ENCODE data around the gene COLQ. TPM values are rescaled to one million over a fixed set of nuclear protein-coding genes. Genes with fewer than 3 reads are reported as not detected.

Gene COLQ
- total RNA-seq, 1 experiment from 2014 or later, result 0.44 TPM

- H3K9me3 Mint-ChIP-seq (ENCODE audit: unreplicated experiment), result no peaks in the 10 kb centered on the region
- H3K4me1 Mint-ChIP-seq (ENCODE audit: insufficient read depth, unreplicated experiment), result no peaks in the 10 kb centered on the region
- intact Hi-C loops (cut with micrococcal nuclease), result no loop called here
- no TSS peak for BruUV-seq (replicated peaks)
- POLR2A ChIA-PET, result interaction anchor here (1.7 kb wide), 1 partner anchor 143 kb away, joined by 4 read pairs; no protein-coding TSS in a partner anchor
- peaks cover 50% of the 10 kb centered on the region for H3K36me3 Mint-ChIP-seq (ENCODE audit: insufficient read depth, unreplicated experiment)
- H3K4me3 Mint-ChIP-seq (ENCODE audit: unreplicated experiment), result no peak overlapping the region
- H3K27ac Mint-ChIP-seq (ENCODE audit: low read depth, unreplicated experiment), result no peak overlapping the region
- CTCF ChIA-PET, result interaction anchor here (3.6 to 4.1 kb wide), 2 partner anchors 143 kb away, joined by 20 to 46 read pairs; no protein-coding TSS in a partner anchor
- no peaks in the 10 kb centered on the region for H3K27me3 Mint-ChIP-seq (ENCODE audit: insufficient read depth, unreplicated experiment)
- TF ChIP-seq CTCF (IDR thresholded peaks at IDR 0.05; ENCODE audit: unreplicated experiment), result no peak
- no peak for DNase-seq (ENCODE audit: unreplicated experiment)
These were observed 111.7 kb downstream of the COLQ start for GRCh38 chr3:15409774-15410173.

- CTCF ChIA-PET, result interaction anchor here (1.0 to 3.6 kb wide), 2 partner anchors 54 to 142 kb away, joined by 3 to 46 read pairs; no protein-coding TSS in a partner anchor
- TF ChIP-seq CTCF (IDR thresholded peaks at IDR 0.05; ENCODE audit: unreplicated experiment), result no peak
- H3K9me3 Mint-ChIP-seq (ENCODE audit: unreplicated experiment), result no peaks in the 10 kb centered on the region
- intact Hi-C loops (cut with micrococcal nuclease), result no loop called here
- no TSS peak for BruUV-seq (replicated peaks)
- H3K4me3 Mint-ChIP-seq (ENCODE audit: unreplicated experiment), result no peak overlapping the region
- H3K36me3 Mint-ChIP-seq (ENCODE audit: insufficient read depth, unreplicated experiment), result peaks cover 45% of the 10 kb centered on the region
- POLR2A ChIA-PET, result interaction anchor here (1.7 kb wide), 1 partner anchor 142 kb away, joined by 4 read pairs; no protein-coding TSS in a partner anchor
- H3K27ac Mint-ChIP-seq (ENCODE audit: low read depth, unreplicated experiment), result no peak overlapping the region
- no peaks in the 10 kb centered on the region for H3K4me1 Mint-ChIP-seq (ENCODE audit: insufficient read depth, unreplicated experiment)
- H3K27me3 Mint-ChIP-seq (ENCODE audit: insufficient read depth, unreplicated experiment), result no peaks in the 10 kb centered on the region
- DNase-seq (ENCODE audit: unreplicated experiment), result peak; percentile 20
These were observed 112.3 kb downstream of the COLQ start for GRCh38 chr3:15409239-15409638.

- Mint-ChIP-seq H3K4me1 (ENCODE audit: insufficient read depth, unreplicated experiment) (no peaks in the 10 kb centered on the region), H3K36me3 (ENCODE audit: insufficient read depth, unreplicated experiment) (peaks cover 11% of the 10 kb centered on the region), H3K27me3 (ENCODE audit: insufficient read depth, unreplicated experiment) (no peaks in the 10 kb centered on the region), H3K27ac (ENCODE audit: low read depth, unreplicated experiment) (no peak overlapping the region), H3K4me3 (ENCODE audit: unreplicated experiment) (no peak overlapping the region), H3K9me3 (ENCODE audit: unreplicated experiment) (no peaks in the 10 kb centered on the region)
- CTCF ChIA-PET, result interaction anchor here (0.6 to 3.7 kb wide), 42 partner anchors 9 to 1145 kb away, joined by 3 to 107 read pairs (median 4); partner anchors contain the start of genes CAPN7 and SH3BP5
- DNase-seq (ENCODE audit: unreplicated experiment), result peak; percentile 59
- BruUV-seq (replicated peaks), result no TSS peak
- TF ChIP-seq CTCF (IDR thresholded peaks at IDR 0.05; ENCODE audit: unreplicated experiment), result peak; percentile 57
- intact Hi-C loops (cut with micrococcal nuclease), result loop anchor here (1.0 to 2.0 kb wide), 3 partner anchors 137 to 297 kb away; no protein-coding TSS in a partner anchor
- POLR2A ChIA-PET, result interaction anchor here (0.7 to 1.7 kb wide), 6 partner anchors 18 to 151 kb away, joined by 3 to 14 read pairs (median 3); partner anchors contain the start of gene SH3BP5
These were observed 116.0 kb downstream of the COLQ start for GRCh38 chr3:15405448-15406050.

GRCh38 chr3:15404767-15405166, 116.7 kb downstream of the COLQ start:
- CTCF ChIA-PET, result interaction anchor here (0.6 to 3.7 kb wide), 38 partner anchors 8 to 482 kb away, joined by 3 to 107 read pairs (median 4); partner anchors contain the start of genes CAPN7 and SH3BP5
- Mint-ChIP-seq H3K27ac (ENCODE audit: low read depth, unreplicated experiment) (no peak overlapping the region), H3K4me1 (ENCODE audit: insufficient read depth, unreplicated experiment) (no peaks in the 10 kb centered on the region), H3K9me3 (ENCODE audit: unreplicated experiment) (no peaks in the 10 kb centered on the region), H3K36me3 (ENCODE audit: insufficient read depth, unreplicated experiment) (peaks cover 5% of the 10 kb centered on the region), H3K4me3 (ENCODE audit: unreplicated experiment) (no peak overlapping the region), H3K27me3 (ENCODE audit: insufficient read depth, unreplicated experiment) (no peaks in the 10 kb centered on the region)
- no TSS peak for BruUV-seq (replicated peaks)
- POLR2A ChIA-PET, result interaction anchor here (0.7 to 1.7 kb wide), 5 partner anchors 18 to 137 kb away, joined by 3 to 14 read pairs (median 3); partner anchors contain the start of gene SH3BP5
- TF ChIP-seq CTCF (IDR thresholded peaks at IDR 0.05; ENCODE audit: unreplicated experiment), result no peak
- DNase-seq (ENCODE audit: unreplicated experiment), result no peak
- intact Hi-C loops (cut with micrococcal nuclease), result loop anchor here (1.0 to 2.0 kb wide), 3 partner anchors 136 to 296 kb away; no protein-coding TSS in a partner anchor
